Endothelial cell of umbilical vein (primary cell): ENCODE results near the gene TICAM2.

Experiments
- CTCF ChIP-seq, 2 donors: IDR thresholded peaks; 1 replicate in 1 of 2; 2 replicates in 1 of 2; pipeline ENCODE4 v1.5.1; 2011; ENCODE audit warnings: low read length in 2 of 2, mild to moderate bottlenecking in 2 of 2, moderate library complexity in 2 of 2, control low read depth in 1 of 2, inconsistent platforms in 1 of 2, low read depth in 1 of 2; ENCODE audit not compliant: insufficient read depth in 1 of 2; ENCODE audit errors: extremely low read depth in 1 of 2
- EZH2 ChIP-seq: IDR thresholded peaks from 2 replicates; pipeline ENCODE4 v1.6.1; 2012; ENCODE audit warnings: borderline replicate concordance, low read depth, mild to moderate bottlenecking, moderate library complexity, low read length, inconsistent platforms; ENCODE audit not compliant: severe bottlenecking
- FOS ChIP-seq: IDR thresholded peaks from 2 replicates; pipeline ENCODE4 v1.6.1; 2011; ENCODE audit warnings: mild to moderate bottlenecking, low read length, moderate library complexity, borderline replicate concordance; ENCODE audit not compliant: insufficient read depth
- GATA2 ChIP-seq: IDR thresholded peaks from 2 replicates; pipeline ENCODE4 v1.7.0; 2011; ENCODE audit warnings: low read depth, mild to moderate bottlenecking, moderate library complexity, mixed read lengths, low read length; ENCODE audit not compliant: insufficient read length, insufficient read depth
- MAX ChIP-seq: IDR thresholded peaks from 2 replicates; pipeline ENCODE4 v1.6.1; 2011; ENCODE audit not compliant: insufficient read depth, insufficient read length
- MYC ChIP-seq: IDR thresholded peaks from one replicate; pipeline ENCODE4 v1.6.1; 2011; ENCODE audit warnings: mild to moderate bottlenecking, low read depth, low read length
- POLR2A ChIP-seq: IDR thresholded peaks from 2 replicates; pipeline ENCODE4 v1.6.1; 2012; ENCODE audit warnings: low read depth, mild to moderate bottlenecking, control low read depth, low read length

GRCh38 chr5:115626445-115626823 is 24.2 kb upstream of the TICAM2 start:
- TF ChIP-seq GATA2 = no peak
- TF ChIP-seq EZH2 = no peak
- TF ChIP-seq CTCF (IDR thresholded peaks at IDR 0.05; ENCODE audit: extremely low read depth in 1 of 2, insufficient read depth in 1 of 2, low read depth in 1 of 2, low read length in 2 of 2) = no peak
- no peak for TF ChIP-seq FOS
- TF ChIP-seq MAX = no peak
- no peak for TF ChIP-seq MYC
- no peak for TF ChIP-seq POLR2A
